Thoracic aorta (tissue), 2 donors: ENCODE measurements around the gene DNAH1. TPM values are rescaled to one million over a fixed set of nuclear protein-coding genes. Genes with fewer than 3 reads are reported as not detected.
A peak's percentile ranks its signal among the peaks of the same experiment; 100 is the strongest.
"Not testable (repeated sequence)": the region's sequence is repeated elsewhere in the genome, so short reads cannot be mapped to it uniquely, and the experiment has no call there.

Experiments used
- ATAC-seq: fragments of 150-250 bp; one replicate; pipeline ENCODE4 v1.8.0; 2017; ENCODE audit warnings: low read depth; ENCODE audit not compliant: insufficient number of reproducible peaks, low FRiP score
- DNase-seq: peaks from one replicate; pipeline ENCODE4 v3.0.0-alpha.2; 2020; ENCODE audit warnings: low spot score
- H3K27ac ChIP-seq, 2 donors: fragments of 200-600 bp; sonication (generic); 1 replicate in 1 of 2; 2 replicates in 1 of 2; pipeline ENCODE4 v1.5.1; 2016; ENCODE audit warnings: mild to moderate bottlenecking in 2 of 2, moderate library complexity in 2 of 2
- H3K27me3 ChIP-seq: fragments of 200-600 bp; sonication (generic); replicated peaks from 2 replicates; pipeline ENCODE4 v1.6.0; 2016; ENCODE audit warnings: mild to moderate bottlenecking; ENCODE audit not compliant: insufficient read depth
- H3K36me3 ChIP-seq: fragments of 200-600 bp; sonication (generic); one replicate; pipeline ENCODE4 v1.5.1; 2016
- H3K4me1 ChIP-seq, 2 donors: fragments of 200-600 bp; sonication (generic); 1 replicate in 1 of 2; 2 replicates in 1 of 2; pipeline versions ENCODE4 v1.5.1 to v1.6.0; 2016; ENCODE audit warnings: low read depth in 2 of 2, mild to moderate bottlenecking in 1 of 2; ENCODE audit not compliant: control insufficient read depth in 1 of 2
- H3K4me3 ChIP-seq: fragments of 200-600 bp; sonication (generic); 2 replicates; pipeline ENCODE4 v1.5.1; 2016; ENCODE audit warnings: mild to moderate bottlenecking
- H3K9me3 ChIP-seq: fragments of 200-600 bp; sonication (generic); 2 replicates; pipeline ENCODE4 v1.5.1; 2016
- CTCF ChIP-seq: fragments of 200-600 bp; sonication (generic); IDR thresholded peaks from one replicate; pipeline ENCODE4 v1.5.1; 2019; ENCODE audit warnings: antibody characterized with exemption
- total RNA-seq, 2 donors: library from RNA; depleted of rRNA; stranded (reverse); fragments of >200 nt; gene quantifications; one replicate each; pipeline versions ENCODE4 v1.1.0 to v1.2.3, GENCODE V29; 2016

Gene DNAH1
- total RNA-seq, 2 donors from 2014 or later = 14.6 to 21.0 TPM

- DNase-seq = no peak
- Histone ChIP-seq H3K36me3 (no peaks in the 10 kb centered on the region), H3K27ac (peak overlapping the region; percentile 87 to 95), H3K27me3 (no peaks in the 10 kb centered on the region), H3K4me3 (peak overlapping the region; percentile 96), H3K9me3 (no peaks in the 10 kb centered on the region), H3K4me1 (peaks cover 24 to 49% of the 10 kb centered on the region in 2 donors)
- TF ChIP-seq CTCF = no peak
- ATAC-seq = no peak
Observed at GRCh38 chr3:52279596-52279995, 36.5 kb upstream of the DNAH1 start.

- Histone ChIP-seq H3K27ac (peak overlapping the region; percentile 87 to 95), H3K27me3 (no peaks in the 10 kb centered on the region), H3K9me3 (no peaks in the 10 kb centered on the region), H3K36me3 (no peaks in the 10 kb centered on the region), H3K4me1 (peaks cover 23 to 45% of the 10 kb centered on the region in 2 donors), H3K4me3 (peak overlapping the region; percentile 96)
- DNase-seq = no peak
- ATAC-seq = no peak
- no peak for TF ChIP-seq CTCF
Observed at GRCh38 chr3:52280050-52280461, 36.1 kb upstream of the DNAH1 start.

GRCh38 chr3:52281981-52282801, 33.9 kb upstream of the DNAH1 start:
- no peak for ATAC-seq
- DNase-seq = no peak
- peak overlapping the region in 1 of 2 donors; percentile 66 for H3K27ac ChIP-seq

GRCh38 chr3:52283306-52283705, 32.8 kb upstream of the DNAH1 start:
- no peaks in the 10 kb centered on the region for H3K36me3 ChIP-seq
- peak overlapping the region; percentile 45 to 66 for H3K27ac ChIP-seq
- no peak overlapping the region for H3K4me3 ChIP-seq
- no peaks in the 10 kb centered on the region for H3K9me3 ChIP-seq
- no peaks in the 10 kb centered on the region for H3K27me3 ChIP-seq
- no peak for DNase-seq
- no peak for ATAC-seq
- peaks cover 22 to 38% of the 10 kb centered on the region in 2 donors for H3K4me1 ChIP-seq
- TF ChIP-seq CTCF = no peak

More at GRCh38 chr3:52281981-52282801, 33.9 kb upstream of the DNAH1 start:
- Histone ChIP-seq H3K27me3 (no peaks in the 10 kb centered on the region), H3K9me3 (no peaks in the 10 kb centered on the region), H3K36me3 (no peaks in the 10 kb centered on the region), H3K4me1 (peaks cover 22 to 35% of the 10 kb centered on the region in 2 donors), H3K4me3 (no peak overlapping the region)
- no peak for TF ChIP-seq CTCF

GRCh38 chr3:52284051-52284450, 32.1 kb upstream of the DNAH1 start:
- H3K4me3 ChIP-seq = not testable (repeated sequence)

More at GRCh38 chr3:52284051-52284450, 32.1 kb upstream of the DNAH1 start:
- not testable (repeated sequence) for H3K36me3 ChIP-seq, H3K27ac ChIP-seq, H3K9me3 ChIP-seq, DNase-seq, H3K27me3 ChIP-seq, ATAC-seq
- H3K4me1 ChIP-seq = peaks cover 24 to 46% of the 10 kb centered on the region in 2 donors
